ENCODE data around the gene TFF3.

Gene TFF3

DNA sequence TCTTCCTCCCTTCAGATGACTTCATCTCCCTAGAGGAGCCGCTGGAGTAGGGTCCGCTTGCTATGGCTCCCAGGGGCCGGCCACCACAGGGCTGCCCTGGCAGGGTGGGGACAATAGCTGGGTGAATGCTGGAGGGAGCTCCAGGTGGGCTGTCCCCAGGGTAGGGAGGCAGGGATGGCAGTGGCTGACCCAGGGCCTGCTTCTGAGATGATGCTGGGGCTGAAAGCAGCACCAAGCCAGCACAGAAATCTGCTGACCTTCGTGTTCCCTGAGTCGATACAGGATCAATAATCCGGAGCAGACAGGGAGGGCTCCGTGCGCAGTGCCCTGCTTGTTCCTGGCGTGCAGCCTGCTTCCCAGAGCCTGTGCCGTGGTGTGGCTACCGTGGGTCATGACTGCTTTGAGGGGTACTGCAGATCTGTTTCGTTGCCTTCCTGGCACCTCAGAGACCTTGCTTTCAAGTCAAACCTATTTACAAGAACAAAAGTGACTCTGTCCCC is 34.0 kb downstream of the TFF3 start:
- peaks cover 93% of the 10 kb centered on the region for H3K27me3 ChIP-seq (replicated peaks; ENCODE audit: insufficient read depth, low read length)
- no peak overlapping the region for H3K4me3 ChIP-seq (ENCODE audit: low read length)
- no peak overlapping the region for H2AFZ ChIP-seq (ENCODE audit: low read length)
- H3K36me3 ChIP-seq (replicated peaks; ENCODE audit: insufficient read depth, low read length), result no peaks in the 10 kb centered on the region
- H3K4me1 ChIP-seq (ENCODE audit: low read length), result no peaks in the 10 kb centered on the region
- H3K9me3 ChIP-seq (replicated peaks; ENCODE audit: insufficient read depth, low read length), result no peaks in the 10 kb centered on the region
- TF ChIP-seq EZH2phosphoT487 (IDR thresholded peaks at IDR 0.05; ENCODE audit: low read length) (no peak), EZH2 (optimal IDR thresholded peaks at IDR 0.05; ENCODE audit: low read depth, low read length) (no peak)
- TF ChIP-seq, protein P1, sequence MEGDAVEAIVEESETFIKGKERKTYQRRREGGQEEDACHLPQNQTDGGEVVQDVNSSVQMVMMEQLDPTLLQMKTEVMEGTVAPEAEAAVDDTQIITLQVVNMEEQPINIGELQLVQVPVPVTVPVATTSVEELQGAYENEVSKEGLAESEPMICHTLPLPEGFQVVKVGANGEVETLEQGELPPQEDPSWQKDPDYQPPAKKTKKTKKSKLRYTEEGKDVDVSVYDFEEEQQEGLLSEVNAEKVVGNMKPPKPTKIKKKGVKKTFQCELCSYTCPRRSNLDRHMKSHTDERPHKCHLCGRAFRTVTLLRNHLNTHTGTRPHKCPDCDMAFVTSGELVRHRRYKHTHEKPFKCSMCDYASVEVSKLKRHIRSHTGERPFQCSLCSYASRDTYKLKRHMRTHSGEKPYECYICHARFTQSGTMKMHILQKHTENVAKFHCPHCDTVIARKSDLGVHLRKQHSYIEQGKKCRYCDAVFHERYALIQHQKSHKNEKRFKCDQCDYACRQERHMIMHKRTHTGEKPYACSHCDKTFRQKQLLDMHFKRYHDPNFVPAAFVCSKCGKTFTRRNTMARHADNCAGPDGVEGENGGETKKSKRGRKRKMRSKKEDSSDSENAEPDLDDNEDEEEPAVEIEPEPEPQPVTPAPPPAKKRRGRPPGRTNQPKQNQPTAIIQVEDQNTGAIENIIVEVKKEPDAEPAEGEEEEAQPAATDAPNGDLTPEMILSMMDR (IDR thresholded peaks at IDR 0.05; ENCODE audit: low read length), result no peak
- no peak overlapping the region for H3K27ac ChIP-seq (ENCODE audit: low read length)
- H4K20me1 ChIP-seq (ENCODE audit: insufficient read depth, low read length), result no peaks in the 10 kb centered on the region
- DNase-seq, result no peak
- H3K9ac ChIP-seq (ENCODE audit: low read length), result no peak overlapping the region
- no peaks in the 10 kb centered on the region for H3F3A ChIP-seq (ENCODE audit: insufficient read depth, low read length)
- no peaks in the 10 kb centered on the region for H3K9me2 ChIP-seq (replicated peaks; ENCODE audit: insufficient read depth, low read length)
- H3K4me2 ChIP-seq (ENCODE audit: low read depth, low read length), result no peak overlapping the region
- no peaks in the 10 kb centered on the region for H3K79me2 ChIP-seq (ENCODE audit: low read length)

DNA sequence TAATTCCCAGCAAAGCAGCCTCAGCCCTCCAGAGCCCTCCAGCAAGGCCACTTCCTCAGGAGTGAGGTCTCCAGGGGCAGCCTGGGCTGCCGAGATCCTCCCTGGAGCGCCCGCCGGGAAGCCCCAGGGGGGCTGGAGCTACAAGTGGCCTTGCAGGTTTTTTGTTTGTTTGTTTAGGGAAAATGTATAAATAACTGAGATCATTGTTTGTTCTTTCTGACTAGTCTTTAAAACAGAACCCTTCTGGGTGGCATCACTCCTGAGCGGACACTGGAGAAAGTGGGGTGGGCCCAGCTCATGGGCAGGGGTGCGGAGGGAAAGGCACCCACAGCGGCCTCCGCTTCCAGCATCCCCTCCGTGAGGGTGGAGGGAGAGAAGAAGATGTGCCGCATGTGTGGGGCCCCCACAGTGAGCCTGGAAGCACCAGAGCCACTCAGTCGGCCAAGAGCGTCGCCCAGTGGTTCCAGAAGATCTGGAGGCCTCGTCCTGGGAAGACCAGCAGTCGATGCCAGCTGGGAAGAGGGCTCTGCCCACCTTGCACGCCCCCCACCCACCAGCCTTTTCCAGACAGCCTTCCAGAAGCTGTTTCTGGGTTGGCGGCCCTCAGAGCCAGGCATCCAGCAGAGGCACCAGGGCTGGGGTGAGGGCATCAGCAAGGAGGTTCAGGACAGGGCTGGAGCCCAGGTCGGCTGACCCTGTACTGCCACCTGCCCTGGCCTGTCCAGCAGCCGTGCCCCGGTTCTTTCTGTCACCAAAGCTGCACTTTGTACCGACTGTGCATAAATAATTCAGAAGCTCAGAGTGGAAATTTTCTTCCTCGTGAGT is 34.6 kb downstream of the TFF3 start:
- no peak for DNase-seq
- no peak overlapping the region for H3K9ac ChIP-seq (ENCODE audit: low read length)

DNA sequence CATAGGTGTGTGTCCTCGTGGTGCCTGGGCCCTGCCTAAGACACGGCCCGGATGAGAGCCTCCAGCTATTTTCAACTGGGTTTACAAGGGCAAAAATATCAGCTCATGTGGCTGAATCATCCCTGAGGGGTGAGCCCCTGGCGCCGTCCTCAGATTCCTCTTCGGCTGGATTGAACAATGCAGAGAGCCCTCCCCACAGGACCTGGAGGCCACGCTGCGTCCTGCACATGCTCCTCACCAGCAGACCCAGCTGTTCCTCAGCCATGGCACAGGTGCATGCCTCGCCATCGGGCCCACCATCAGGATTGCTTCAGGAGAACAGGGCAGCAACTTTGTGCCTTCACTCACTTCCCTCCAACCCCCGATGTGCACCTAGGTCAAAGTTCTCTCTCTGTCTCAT is 35.3 kb downstream of the TFF3 start:
- DNase-seq, result no peak
- Histone ChIP-seq H3K4me1 (ENCODE audit: low read length) (no peaks in the 10 kb centered on the region), H3K4me2 (ENCODE audit: low read depth, low read length) (no peak overlapping the region), H3K79me2 (ENCODE audit: low read length) (no peaks in the 10 kb centered on the region), H3F3A (ENCODE audit: insufficient read depth, low read length) (no peaks in the 10 kb centered on the region), H3K4me3 (ENCODE audit: low read length) (no peak overlapping the region), H2AFZ (ENCODE audit: low read length) (no peak overlapping the region), H3K36me3 (replicated peaks; ENCODE audit: insufficient read depth, low read length) (no peaks in the 10 kb centered on the region), H3K9me3 (replicated peaks; ENCODE audit: insufficient read depth, low read length) (no peaks in the 10 kb centered on the region), H3K9me2 (replicated peaks; ENCODE audit: insufficient read depth, low read length) (no peaks in the 10 kb centered on the region), H3K27me3 (replicated peaks; ENCODE audit: insufficient read depth, low read length) (peaks cover 91% of the 10 kb centered on the region), H3K9ac (ENCODE audit: low read length) (no peak overlapping the region), H4K20me1 (ENCODE audit: insufficient read depth, low read length) (no peaks in the 10 kb centered on the region), H3K27ac (ENCODE audit: low read length) (no peak overlapping the region)
- no peak for TF ChIP-seq EZH2 (optimal IDR thresholded peaks at IDR 0.05; ENCODE audit: low read depth, low read length)
- TF ChIP-seq EZH2phosphoT487 (IDR thresholded peaks at IDR 0.05; ENCODE audit: low read length), result no peak
- TF ChIP-seq, protein P1 (IDR thresholded peaks at IDR 0.05; ENCODE audit: low read length), result no peak

More for the DNA sequence above, 34.6 kb downstream of the TFF3 start:
- no peak overlapping the region for H3K4me2 ChIP-seq (ENCODE audit: low read depth, low read length)
- H3K9me2 ChIP-seq (replicated peaks; ENCODE audit: insufficient read depth, low read length), result no peaks in the 10 kb centered on the region
- H3K4me1 ChIP-seq (ENCODE audit: low read length), result no peaks in the 10 kb centered on the region
- no peaks in the 10 kb centered on the region for H4K20me1 ChIP-seq (ENCODE audit: insufficient read depth, low read length)
- H3K9me3 ChIP-seq (replicated peaks; ENCODE audit: insufficient read depth, low read length), result no peaks in the 10 kb centered on the region
- H3F3A ChIP-seq (ENCODE audit: insufficient read depth, low read length), result no peaks in the 10 kb centered on the region
- peaks cover 91% of the 10 kb centered on the region for H3K27me3 ChIP-seq (replicated peaks; ENCODE audit: insufficient read depth, low read length)
- H3K4me3 ChIP-seq (ENCODE audit: low read length), result no peak overlapping the region
- H3K36me3 ChIP-seq (replicated peaks; ENCODE audit: insufficient read depth, low read length), result no peaks in the 10 kb centered on the region
- H3K27ac ChIP-seq (ENCODE audit: low read length), result no peak overlapping the region
- H3K79me2 ChIP-seq (ENCODE audit: low read length), result no peaks in the 10 kb centered on the region
- no peak for TF ChIP-seq EZH2phosphoT487 (IDR thresholded peaks at IDR 0.05; ENCODE audit: low read length)
- TF ChIP-seq EZH2 (optimal IDR thresholded peaks at IDR 0.05; ENCODE audit: low read depth, low read length), result no peak
- TF ChIP-seq, protein P1 (IDR thresholded peaks at IDR 0.05; ENCODE audit: low read length), result no peak
- no peak overlapping the region for H2AFZ ChIP-seq (ENCODE audit: low read length)

All from MM.1S (cell line).